GM21360 (cell line): Measurements from ENCODE around the gene SRSF1.
"Not testable (repeated sequence)": the region's sequence is repeated elsewhere in the genome, so short reads cannot be mapped to it uniquely, and the experiment has no call there.

Experiments used
- ATAC-seq: cut with Tn5 transposase; IDR thresholded peaks from one replicate; pipeline ENCODE4 v1.9.1; 2021; ENCODE audit warnings: mild to moderate bottlenecking, moderate library complexity; ENCODE audit not compliant: unreplicated experiment

The SRSF1 gene

GRCh38 chr17:57970710-57971109 is 36.3 kb downstream of the SRSF1 start:
- no peak for ATAC-seq

GRCh38 chr17:57968456-57968855 is 38.6 kb downstream of the SRSF1 start:
- ATAC-seq: no peak

- no peak for ATAC-seq
These were observed 40.2 kb downstream of the SRSF1 start for GRCh38 chr17:57966875-57967274.

- no peak for ATAC-seq
These were observed 40.8 kb downstream of the SRSF1 start for GRCh38 chr17:57966246-57966645.

- no peak for ATAC-seq
These were observed 41.4 kb downstream of the SRSF1 start for GRCh38 chr17:57965521-57966160.

GRCh38 chr17:57963149-57963511 is 43.9 kb downstream of the SRSF1 start:
- ATAC-seq: no peak

GRCh38 chr17:57962279-57963148 is 44.5 kb downstream of the SRSF1 start:
- no peak for ATAC-seq

GRCh38 chr17:57959929-57960328 is 47.1 kb downstream of the SRSF1 start:
- ATAC-seq: no peak

GRCh38 chr17:57958391-57958790 is 48.7 kb downstream of the SRSF1 start:
- ATAC-seq: not testable (repeated sequence)

- ATAC-seq: no peak
These were observed 49.2 kb downstream of the SRSF1 start for GRCh38 chr17:57957886-57958285.

GRCh38 chr17:57957120-57957850 is 49.8 kb downstream of the SRSF1 start:
- no peak for ATAC-seq

GRCh38 chr17:57956291-57957119 is 50.5 kb downstream of the SRSF1 start:
- no peak for ATAC-seq

- ATAC-seq: peak; percentile 57
These were observed 51.7 kb downstream of the SRSF1 start, which contains the start of gene CUEDC1 for GRCh38 chr17:57955183-57955931. Gene CUEDC1 (minus strand): TSS chr17:57955412. CDS start chr17:57885564, 69,848 bp downstream.

- no peak for ATAC-seq
These were observed 52.5 kb downstream of the SRSF1 start for GRCh38 chr17:57954397-57955182.

- no peak for ATAC-seq
These were observed 53.2 kb downstream of the SRSF1 start for GRCh38 chr17:57953705-57954396.
